Activated CD4-positive, CD25-positive, alpha-beta regulatory T cell treated with anti-CD3 and anti-CD28 coated beads, Interleukin-2, amount 50 U/mL, for 16 hours (primary cell): ENCODE data around the gene ERBB3.
"Not testable (repeated sequence)": the region's sequence is repeated elsewhere in the genome, so short reads cannot be mapped to it uniquely, and the experiment has no call there.

Source experiments
- DNase-seq: peaks from one replicate; pipeline ENCODE4 v3.0.0-alpha.2; 2020; ENCODE audit warnings: low read depth, low spot score

ERBB3 gene

GRCh38 chr12:56114084-56114483 is 34.1 kb downstream of the ERBB3 start:
- DNase-seq, result no peak

DNA sequence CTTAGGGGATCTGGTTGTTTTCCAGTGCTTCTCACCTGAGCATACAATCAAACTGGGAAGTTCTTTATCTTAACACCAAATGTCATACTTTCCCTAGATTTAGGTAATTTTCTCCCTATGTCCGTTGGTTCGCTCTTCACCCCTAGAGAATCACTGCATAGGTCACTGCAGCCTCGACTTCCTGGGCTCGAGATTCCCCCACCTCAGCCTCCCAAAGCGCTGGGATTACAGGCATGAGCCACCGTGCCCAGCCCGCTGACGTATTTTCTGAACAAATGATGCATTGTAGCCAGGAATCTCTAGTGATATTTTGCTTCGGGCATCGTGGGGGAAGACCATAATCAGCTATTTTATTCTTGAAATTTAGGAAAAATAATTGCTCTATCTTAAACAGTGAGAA is 35.4 kb downstream of the ERBB3 start:
- DNase-seq, result no peak

GRCh38 chr12:56116267-56117081 is 36.5 kb downstream of the ERBB3 start, which contains the start of gene RPL41:
Gene RPL41, plus strand, starts transcription at chr12:56116633.
- DNase-seq, result peak; percentile 91

- DNase-seq, result not testable (repeated sequence)
These were observed 37.2 kb downstream of the ERBB3 start for GRCh38 chr12:56117082-56117706.

- DNase-seq, result peak; percentile 98
These were observed 38.1 kb downstream of the ERBB3 start, which contains the start of gene ZC3H10 for GRCh38 chr12:56117778-56118687. Gene ZC3H10, plus strand, starts transcription at chr12:56118266. Its CDS starts 2,297 bp downstream, at chr12:56120563.

DNA sequence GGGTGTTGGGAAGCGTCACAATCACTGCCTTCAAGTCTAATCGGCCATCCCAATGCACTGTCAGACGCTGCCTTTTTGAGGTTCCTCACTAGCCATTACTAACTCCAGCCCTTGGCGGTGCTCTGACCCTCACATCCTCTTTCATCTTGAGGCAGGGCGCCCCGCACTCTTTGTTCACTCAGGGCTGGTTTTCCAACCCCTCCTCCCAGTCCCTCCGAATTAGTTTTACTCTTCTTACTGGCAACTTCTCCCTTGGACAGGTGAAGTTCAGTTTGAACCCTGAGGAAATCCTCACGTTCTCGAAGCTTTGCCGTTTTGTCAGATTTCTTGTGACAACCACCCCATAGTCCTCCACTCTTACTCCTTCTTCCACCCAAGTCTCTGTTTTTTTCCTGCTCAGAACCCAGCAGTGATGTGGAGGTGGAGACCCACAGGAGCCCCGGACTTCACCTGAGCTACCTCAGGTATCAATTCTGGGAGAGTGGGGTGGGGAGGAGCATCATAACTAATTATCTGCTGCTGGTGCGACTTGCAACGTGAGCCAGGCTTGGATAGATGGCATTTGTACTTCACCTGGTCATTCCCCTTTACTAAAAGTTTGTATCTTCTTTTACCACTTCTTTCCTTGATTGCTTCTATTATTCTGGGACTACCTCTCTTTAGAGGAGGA is 38.9 kb downstream of the ERBB3 start:
- no peak for DNase-seq

GRCh38 chr12:56119361-56119796 is 39.4 kb downstream of the ERBB3 start:
- DNase-seq, result peak; percentile 31

DNA sequence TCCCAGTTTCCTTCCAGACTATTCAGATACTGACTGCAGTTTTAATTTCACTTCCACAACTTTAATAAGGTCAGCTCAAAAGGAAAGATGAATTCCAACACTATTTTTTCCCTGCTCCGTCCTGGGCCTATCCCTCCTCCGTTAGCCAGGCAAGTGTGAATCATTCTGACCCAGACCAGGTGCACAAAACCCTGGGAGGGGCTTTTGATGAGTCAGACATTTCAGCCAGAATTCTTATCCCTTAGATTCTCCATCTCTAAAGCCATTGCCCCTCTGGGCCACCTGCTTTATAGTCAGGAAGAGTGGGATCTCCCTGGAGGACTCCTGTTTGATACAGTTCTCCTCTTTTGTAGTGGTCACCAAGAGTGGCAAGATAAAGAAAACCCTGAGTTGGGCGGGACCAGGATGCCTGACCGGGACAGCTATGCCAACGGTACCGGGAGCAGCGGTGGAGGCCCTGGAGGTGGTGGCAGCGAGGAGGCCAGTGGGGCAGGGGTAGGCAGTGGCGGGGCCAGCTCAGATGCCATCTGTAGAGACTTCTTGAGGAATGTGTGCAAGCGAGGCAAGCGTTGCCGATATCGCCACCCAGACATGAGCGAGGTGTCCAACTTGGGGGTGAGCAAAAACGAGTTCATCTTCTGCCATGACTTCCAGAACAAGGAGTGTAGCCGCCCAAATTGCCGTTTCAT is 40.3 kb downstream of the ERBB3 start:
- DNase-seq, result no peak

GRCh38 chr12:56121204-56121870 is 41.4 kb downstream of the ERBB3 start:
- no peak for DNase-seq

- no peak for DNase-seq
These were observed 42.7 kb downstream of the ERBB3 start for GRCh38 chr12:56122637-56123036.

DNA sequence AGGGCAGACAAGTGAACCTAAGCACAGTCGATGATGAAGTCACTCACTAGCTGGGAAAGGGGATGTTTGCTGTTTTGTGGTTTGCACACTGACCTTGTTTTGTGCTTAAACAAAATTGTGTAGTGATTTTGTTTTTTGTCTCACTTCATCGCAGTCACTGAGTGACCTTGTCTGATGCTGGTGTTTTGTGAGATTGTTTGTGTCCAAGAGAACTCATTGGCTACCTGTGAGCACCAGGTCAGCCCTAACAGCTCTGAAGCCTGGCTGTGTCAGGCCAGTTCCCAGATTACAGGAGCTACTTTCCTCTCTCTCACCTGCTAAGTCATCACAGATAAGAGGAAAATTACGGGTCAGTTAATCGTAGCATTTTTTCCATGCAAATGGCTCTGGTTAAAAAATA is 44.2 kb downstream of the ERBB3 start:
- no peak for DNase-seq

DNA sequence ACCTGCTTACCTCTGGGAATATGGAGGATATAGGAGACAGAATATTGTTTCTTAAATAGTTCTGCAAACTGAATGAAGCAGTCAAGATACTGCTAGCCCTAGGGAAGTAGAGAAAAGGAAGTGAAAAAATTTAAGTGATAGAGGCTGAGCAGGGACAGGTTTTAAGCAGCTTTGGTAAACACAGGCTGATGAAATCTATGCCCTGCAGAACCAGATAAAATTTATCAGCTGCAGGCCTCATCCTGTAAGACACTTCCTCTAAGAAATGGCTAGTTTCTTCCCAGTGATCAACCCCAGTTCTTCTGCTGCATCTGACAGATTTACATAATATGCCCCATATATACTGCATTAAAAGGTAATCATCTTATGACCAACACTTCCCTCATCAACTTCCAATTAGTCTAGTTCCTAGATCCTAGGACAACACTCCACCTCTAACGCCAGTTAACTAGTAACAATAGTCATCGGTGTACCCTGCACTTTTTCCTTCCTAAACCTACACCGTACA is 46.8 kb downstream of the ERBB3 start:
- no peak for DNase-seq

DNA sequence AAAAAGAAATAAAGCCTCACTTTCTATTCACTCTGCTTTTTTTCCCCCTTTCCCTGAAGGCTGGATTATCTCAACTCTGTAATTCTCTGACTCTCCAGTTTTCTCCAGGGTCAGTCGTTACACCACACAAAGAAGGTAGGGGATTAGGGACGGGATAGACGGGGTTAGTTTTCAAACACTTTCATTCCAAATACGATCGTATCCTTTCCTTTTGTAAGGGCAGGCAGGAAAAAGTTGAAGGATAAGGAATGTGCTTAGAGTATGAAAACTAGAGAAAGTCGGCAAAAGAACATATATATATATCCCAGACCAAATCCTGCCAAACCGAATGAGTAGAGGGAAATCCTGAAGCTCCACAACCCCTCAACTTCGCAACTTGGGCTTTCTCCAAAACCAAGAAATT is 47.5 kb downstream of the ERBB3 start:
- no peak for DNase-seq

GRCh38 chr12:56127888-56128669 is 48.1 kb downstream of the ERBB3 start, which contains the start of gene ESYT1:
Gene ESYT1, plus strand, starts transcription at chr12:56128267. Its CDS starts 53 bp downstream, at chr12:56128320.
- DNase-seq, result peak; percentile 97

- DNase-seq, result no peak
These were observed 48.8 kb downstream of the ERBB3 start for GRCh38 chr12:56128670-56129205.

DNA sequence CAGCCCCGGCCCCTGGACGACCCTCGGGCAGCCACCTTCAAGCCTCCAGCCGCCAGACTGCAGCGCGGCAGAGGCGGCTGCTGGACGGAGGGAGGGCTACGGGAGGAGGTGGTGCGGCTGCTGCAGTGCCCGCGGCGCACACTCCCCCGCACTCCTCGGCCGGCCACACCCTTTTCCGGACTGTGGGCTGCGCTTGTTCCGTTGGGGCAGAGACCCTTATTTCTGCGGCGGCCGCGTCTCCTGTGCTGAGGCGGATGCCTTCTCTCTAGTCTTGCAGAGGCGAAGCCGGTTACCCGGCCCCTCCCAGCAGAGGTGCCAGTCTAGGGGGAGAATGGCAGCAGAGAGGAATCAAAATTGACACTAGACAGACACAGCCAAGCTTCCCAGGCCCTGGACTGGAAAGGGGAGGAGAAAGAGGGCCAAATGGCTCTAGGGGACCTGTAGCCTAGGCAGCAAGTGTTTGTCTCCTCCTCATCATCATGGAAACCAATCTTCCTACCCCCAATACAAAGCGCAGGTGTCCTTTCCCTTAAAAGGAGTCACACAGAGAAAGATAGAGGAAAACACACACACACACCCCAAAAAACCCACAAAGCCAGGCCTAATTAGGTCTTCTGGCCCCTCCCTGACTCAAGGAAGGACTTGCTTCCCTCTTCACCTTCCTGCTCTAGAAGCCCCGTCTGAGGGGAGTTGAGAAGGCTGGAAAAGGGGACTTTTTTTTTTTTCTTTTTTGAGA is 49.4 kb downstream of the ERBB3 start:
- DNase-seq, result peak; percentile 43

GRCh38 chr12:56129942-56130495 is 50.1 kb downstream of the ERBB3 start:
- no peak for DNase-seq

DNA sequence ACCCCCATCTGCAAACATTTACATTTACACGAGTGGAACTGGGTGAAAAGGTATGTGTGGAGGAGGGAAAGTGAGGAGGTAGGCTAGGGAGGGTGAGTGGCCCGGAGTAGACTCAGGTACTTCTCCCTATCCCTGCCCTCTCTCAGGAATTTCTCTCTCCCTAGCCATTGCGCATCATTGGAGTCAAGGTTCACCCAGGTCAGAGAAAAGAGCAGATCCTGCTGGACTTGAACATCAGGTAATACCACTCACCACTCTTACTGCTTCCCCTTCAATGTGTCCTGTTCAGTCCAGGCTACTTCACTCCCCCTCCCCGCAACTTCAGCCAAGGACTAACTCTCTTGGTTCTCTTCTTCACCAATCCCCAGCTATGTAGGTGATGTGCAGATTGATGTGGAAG is 50.9 kb downstream of the ERBB3 start:
- DNase-seq, result no peak
